Breast epithelium (tissue), 4 donors: Measurements from ENCODE around the gene WDR7. TPM values are rescaled to one million over a fixed set of nuclear protein-coding genes. Genes with fewer than 3 reads are reported as not detected.

ENCODE experiments used
- DNase-seq, 2 donors: peaks; one replicate each; pipeline ENCODE4 v3.0.0-alpha.2; 2019; ENCODE audit warnings: low spot score in 2 of 2
- H3K27ac ChIP-seq, 2 donors: fragments of 200-600 bp; sonication (generic) in 1 of 2; one replicate each; pipeline ENCODE4 v1.5.1; 2016 to 2019; ENCODE audit warnings: mild to moderate bottlenecking in 1 of 2
- H3K27me3 ChIP-seq, 2 donors: fragments of 200-600 bp; sonication (generic) in 1 of 2; one replicate each; pipeline versions ENCODE4 v1.5.1 to v1.6.0; 2017 to 2019; ENCODE audit warnings: control low read depth in 1 of 2, mild to moderate bottlenecking in 1 of 2
- H3K36me3 ChIP-seq: fragments of 200-600 bp; one replicate; pipeline ENCODE4 v1.5.1; 2019
- H3K4me1 ChIP-seq, 2 donors: fragments of 200-600 bp; sonication (generic); one replicate each; pipeline ENCODE4 v1.5.1; 2016 to 2019; ENCODE audit warnings: control low read depth in 1 of 2
- H3K4me3 ChIP-seq, 3 donors: fragments of 200-600 bp; sonication (generic); 1 replicate in 2 of 3; 2 replicates in 1 of 3; pipeline ENCODE4 v1.5.1; 2016 to 2019; ENCODE audit warnings: mild to moderate bottlenecking in 3 of 3, moderate library complexity in 2 of 3
- H3K9me3 ChIP-seq, 2 donors: fragments of 200-600 bp; sonication (generic) in 1 of 2; one replicate each; pipeline ENCODE4 v1.5.1; 2016 to 2019; ENCODE audit warnings: control low read depth in 1 of 2
- CTCF ChIP-seq, 3 donors: fragments of 450-650 bp; IDR thresholded peaks; one replicate each; pipeline ENCODE4 v1.5.1; 2016 to 2017; ENCODE audit warnings: antibody characterized with exemption in 3 of 3, mild to moderate bottlenecking in 3 of 3, moderate library complexity in 3 of 3
- POLR2A ChIP-seq: fragments of 450-650 bp; IDR thresholded peaks from one replicate; pipeline ENCODE4 v1.6.1; 2016; ENCODE audit warnings: antibody characterized with exemption, mild to moderate bottlenecking, moderate library complexity
- POLR2AphosphoS5 ChIP-seq, 3 donors: sonication (generic); formaldehyde crosslinking; IDR thresholded peaks; one replicate each; pipeline ENCODE4 v1.6.1; 2017; ENCODE audit warnings: antibody characterized with exemption in 3 of 3
- intact Hi-C: fragments of 100-400 bp; cut with DNase I; formaldehyde crosslinking; loops from one replicate; pipeline ENCODE4 v1.15.1; 2023; ENCODE audit warnings: low total_unique reads
- total RNA-seq, 3 donors: library from RNA; depleted of rRNA; stranded (reverse); fragments of >200 nt; gene quantifications; one replicate each; pipeline ENCODE4 v1.1.0, GENCODE V29; 2016

The WDR7 gene
- total RNA-seq, 3 donors from 2014 or later: 28.3 to 32.6 (median 31.1) TPM

GRCh38 chr18:56747032-56747658, 96.0 kb downstream of the WDR7 start:
- DNase-seq: no peak
- H3K27ac ChIP-seq: no peak overlapping the region
- no peak overlapping the region for H3K4me3 ChIP-seq
- no peaks in the 10 kb centered on the region for H3K36me3 ChIP-seq
- no peaks in the 10 kb centered on the region for H3K4me1 ChIP-seq
- intact Hi-C loops: no loop called here
- H3K27me3 ChIP-seq: no peaks in the 10 kb centered on the region
- H3K9me3 ChIP-seq: no peaks in the 10 kb centered on the region
- TF ChIP-seq POLR2AphosphoS5 (IDR thresholded peaks at IDR 0.05): no peak
- TF ChIP-seq POLR2A: no peak

DNA sequence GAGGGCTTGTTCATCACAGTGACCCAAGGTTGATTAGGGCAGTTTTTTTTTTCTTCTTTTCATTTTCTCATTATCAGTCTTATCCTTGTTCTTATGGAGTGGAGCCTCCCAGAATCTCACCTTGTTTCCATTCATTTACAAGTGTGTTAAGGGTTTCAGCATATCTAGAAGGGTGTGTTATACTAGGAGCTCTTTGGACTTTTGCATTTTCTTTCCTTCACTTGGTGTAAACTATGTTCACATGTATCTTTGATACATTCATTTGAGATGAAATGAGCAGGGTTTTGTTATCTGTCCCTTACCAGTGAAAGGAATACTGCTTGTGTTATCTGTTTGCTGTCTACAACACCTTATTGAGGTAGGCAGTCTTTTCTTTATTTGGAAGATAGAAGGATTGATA, 96.7 kb downstream of the WDR7 start:
- intact Hi-C loops: no loop called here
- Histone ChIP-seq H3K9me3 (no peaks in the 10 kb centered on the region), H3K4me1 (no peaks in the 10 kb centered on the region), H3K36me3 (no peaks in the 10 kb centered on the region), H3K4me3 (no peak overlapping the region), H3K27ac (no peak overlapping the region), H3K27me3 (no peaks in the 10 kb centered on the region)
- DNase-seq: no peak
- no peak for TF ChIP-seq POLR2AphosphoS5 (IDR thresholded peaks at IDR 0.05)
- TF ChIP-seq POLR2A: no peak
- TF ChIP-seq CTCF (IDR thresholded peaks at IDR 0.05): no peak

- Histone ChIP-seq H3K4me3 (no peak overlapping the region), H3K27ac (no peak overlapping the region), H3K27me3 (no peaks in the 10 kb centered on the region), H3K9me3 (no peaks in the 10 kb centered on the region), H3K36me3 (no peaks in the 10 kb centered on the region), H3K4me1 (no peaks in the 10 kb centered on the region)
- intact Hi-C loops: no loop called here
- TF ChIP-seq CTCF (IDR thresholded peaks at IDR 0.05) (peak in 2 of 3 donors; percentile 35 to 47), POLR2AphosphoS5 (IDR thresholded peaks at IDR 0.05) (no peak), POLR2A (no peak)
- DNase-seq: no peak
These were observed 97.6 kb downstream of the WDR7 start for GRCh38 chr18:56748698-56749268.

DNA sequence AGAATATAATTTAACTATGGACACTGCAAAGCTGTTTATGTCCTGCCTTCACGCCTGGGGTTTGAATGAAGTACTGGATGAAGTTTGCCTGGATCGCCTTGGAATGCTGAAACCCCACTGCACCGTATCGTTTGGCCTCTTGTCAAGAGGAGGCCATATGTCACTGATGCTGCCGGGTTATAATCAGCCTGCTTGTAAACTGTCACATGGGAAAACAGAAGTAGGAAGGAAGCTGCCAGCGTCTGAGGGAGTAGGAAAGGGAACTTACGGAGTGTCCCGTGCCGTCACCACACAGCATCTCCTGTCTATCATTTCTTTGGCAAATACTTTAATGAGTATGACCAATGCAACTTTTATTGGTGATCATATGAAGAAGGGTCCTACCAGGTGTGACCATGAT, 105.8 kb downstream of the WDR7 start:
- Histone ChIP-seq H3K4me1 (no peaks in the 10 kb centered on the region), H3K27me3 (no peaks in the 10 kb centered on the region), H3K36me3 (no peaks in the 10 kb centered on the region), H3K9me3 (no peaks in the 10 kb centered on the region), H3K4me3 (no peak overlapping the region), H3K27ac (no peak overlapping the region)
- no peak for TF ChIP-seq POLR2A
- no peak for TF ChIP-seq CTCF (IDR thresholded peaks at IDR 0.05)
- no peak for TF ChIP-seq POLR2AphosphoS5 (IDR thresholded peaks at IDR 0.05)
- intact Hi-C loops: no loop called here
- DNase-seq: no peak

GRCh38 chr18:56770097-56770496, 118.9 kb downstream of the WDR7 start:
- Histone ChIP-seq H3K9me3 (no peaks in the 10 kb centered on the region), H3K4me1 (no peaks in the 10 kb centered on the region), H3K36me3 (no peaks in the 10 kb centered on the region), H3K27ac (no peak overlapping the region), H3K4me3 (no peak overlapping the region), H3K27me3 (no peaks in the 10 kb centered on the region)
- no peak for DNase-seq
- intact Hi-C loops: no loop called here
- TF ChIP-seq POLR2A: no peak
- no peak for TF ChIP-seq POLR2AphosphoS5 (IDR thresholded peaks at IDR 0.05)
- TF ChIP-seq CTCF (IDR thresholded peaks at IDR 0.05): no peak
